ENCODE results near the gene PMEPA1.

Gene PMEPA1

DNA sequence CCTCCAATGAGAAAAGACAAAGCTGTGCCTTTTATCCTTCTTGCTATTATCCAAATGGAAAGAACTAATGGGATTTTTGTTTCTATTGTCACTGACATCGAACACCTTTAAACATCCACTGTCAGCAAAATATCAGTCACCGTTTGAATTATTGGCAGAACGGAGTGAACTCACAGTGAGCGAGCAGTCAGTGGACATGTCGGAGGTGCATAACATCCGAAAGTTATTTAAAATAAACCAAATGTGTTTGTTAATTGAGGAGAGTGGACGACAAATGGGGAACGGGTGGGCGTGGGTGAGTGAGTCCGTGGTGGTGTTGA is 38.8 kb downstream of the PMEPA1 start:
- DNase-seq (ENCODE audit: low read depth), result no peak
- H3K4me3 ChIP-seq (ENCODE audit: control insufficient read depth, low read depth, low read length), result no peak overlapping the region
- no peak for TF ChIP-seq CTCF (conservative IDR thresholded peaks at IDR 0.05; ENCODE audit: control insufficient read depth, insufficient read depth, low read depth, low read length)

DNA sequence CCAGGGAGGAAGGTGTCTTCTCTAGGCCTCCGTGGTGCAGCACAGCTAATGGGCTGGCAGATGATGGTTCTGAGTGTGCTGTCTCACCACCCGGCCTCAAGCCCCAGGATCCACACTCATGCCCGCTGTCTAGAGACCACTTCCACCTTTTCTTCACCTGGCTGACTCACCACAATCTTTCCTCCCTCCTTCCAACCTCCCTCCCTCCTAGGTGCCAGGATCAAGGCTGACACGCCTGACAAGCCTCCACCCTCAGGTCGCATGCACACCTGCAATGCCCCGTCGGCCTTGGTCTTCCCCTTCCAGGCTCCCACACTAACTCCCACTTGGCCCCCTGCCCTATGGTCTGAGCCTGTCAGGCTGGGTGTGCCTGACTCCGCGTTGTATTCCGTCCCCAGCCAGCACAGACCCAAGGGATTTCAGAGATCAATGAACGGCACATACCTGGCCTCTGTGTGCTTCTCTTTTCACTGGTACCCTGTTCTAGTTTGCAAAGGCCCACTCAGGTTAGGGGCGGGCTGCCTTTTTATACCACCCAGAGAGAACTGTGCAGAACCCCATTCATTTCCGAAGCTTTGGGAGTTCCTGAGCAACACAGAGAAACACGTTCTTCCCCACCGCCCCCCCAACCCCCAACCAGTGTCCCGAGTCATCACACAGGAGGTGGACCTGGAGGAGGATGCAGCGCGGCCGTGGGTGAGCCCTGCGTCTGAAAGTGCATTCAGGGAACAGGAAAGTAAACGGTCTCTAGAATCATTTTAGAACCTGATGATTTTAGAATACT is 39.3 kb downstream of the PMEPA1 start:
- no peak for DNase-seq (ENCODE audit: low read depth)
- no peak for TF ChIP-seq CTCF (conservative IDR thresholded peaks at IDR 0.05; ENCODE audit: control insufficient read depth, insufficient read depth, low read depth, low read length)
- no peak overlapping the region for H3K4me3 ChIP-seq (ENCODE audit: control insufficient read depth, low read depth, low read length)

DNA sequence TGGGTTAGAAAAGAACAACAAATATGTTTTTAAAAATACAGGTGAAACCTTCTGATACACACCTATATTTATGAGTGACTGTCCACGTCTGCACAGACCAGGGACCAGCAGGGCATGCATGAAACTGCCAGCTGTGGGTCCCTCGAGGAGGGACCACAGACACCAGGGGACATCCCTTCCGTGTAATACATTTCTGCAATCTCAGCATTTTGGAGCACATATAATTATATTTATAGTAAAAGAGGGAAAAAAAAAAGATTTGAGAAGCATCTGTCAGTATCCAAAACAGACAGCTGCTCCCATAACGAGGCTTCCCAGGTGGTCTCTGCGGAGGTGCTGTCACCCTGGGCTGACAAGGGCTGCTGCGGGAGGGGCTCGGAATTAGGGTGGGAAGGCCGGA is 40.2 kb downstream of the PMEPA1 start:
- no peak overlapping the region for H3K4me3 ChIP-seq (ENCODE audit: control insufficient read depth, low read depth, low read length)
- no peak for TF ChIP-seq CTCF (conservative IDR thresholded peaks at IDR 0.05; ENCODE audit: control insufficient read depth, insufficient read depth, low read depth, low read length)
- DNase-seq (ENCODE audit: low read depth), result no peak

DNA sequence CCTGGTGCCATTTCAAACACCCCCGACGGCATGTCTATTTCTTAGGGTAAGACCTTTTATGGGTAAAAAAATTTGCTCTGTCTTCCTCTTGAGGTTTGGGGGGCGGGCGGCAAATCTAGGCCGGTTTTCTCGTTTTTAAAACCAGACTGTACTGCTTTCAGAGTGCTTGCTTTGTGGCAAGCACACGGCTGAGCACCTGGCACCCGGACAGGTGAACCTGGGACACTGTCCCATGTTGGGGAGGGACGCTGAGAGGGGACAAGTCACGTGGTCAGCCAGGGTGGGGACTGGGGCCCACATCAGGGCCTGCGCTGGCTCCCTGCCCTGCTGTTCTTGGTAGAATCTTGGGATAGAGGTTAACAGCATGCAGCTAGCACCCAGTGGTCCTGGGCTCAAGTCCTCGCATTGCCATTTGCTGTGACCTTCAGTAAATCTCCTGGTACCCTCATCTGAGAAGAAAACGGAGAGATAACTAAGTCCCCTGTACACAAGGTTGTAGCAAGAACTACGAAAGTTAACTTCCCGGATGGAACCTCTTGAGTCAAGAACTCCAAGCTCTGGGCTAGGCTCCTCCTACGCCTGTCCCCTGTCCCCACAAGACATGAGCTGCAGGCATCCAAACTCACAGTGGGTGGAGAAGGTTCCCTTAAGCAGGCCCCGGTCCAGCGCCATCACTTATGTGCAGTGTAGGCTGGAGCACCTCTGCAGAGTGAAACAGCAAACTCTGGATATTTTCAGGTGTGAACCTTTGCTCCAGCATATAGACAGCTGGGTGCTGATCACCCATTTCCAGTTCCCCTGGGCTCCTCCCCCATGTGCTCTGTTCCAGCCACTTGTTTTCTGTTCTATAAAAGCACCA is 41.7 kb downstream of the PMEPA1 start:
- no peak for DNase-seq (ENCODE audit: low read depth)
- H3K4me3 ChIP-seq (ENCODE audit: control insufficient read depth, low read depth, low read length), result no peak overlapping the region
- no peak for TF ChIP-seq CTCF (conservative IDR thresholded peaks at IDR 0.05; ENCODE audit: control insufficient read depth, insufficient read depth, low read depth, low read length)

- no peak overlapping the region for H3K4me3 ChIP-seq (ENCODE audit: control insufficient read depth, low read depth, low read length)
- DNase-seq (ENCODE audit: low read depth), result no peak
- TF ChIP-seq CTCF (conservative IDR thresholded peaks at IDR 0.05; ENCODE audit: control insufficient read depth, insufficient read depth, low read depth, low read length), result no peak
Observed at GRCh38 chr20:57667388-57667787, 42.4 kb downstream of the PMEPA1 start.

GRCh38 chr20:57666834-57667157 is 43.0 kb downstream of the PMEPA1 start:
- DNase-seq (ENCODE audit: low read depth), result no peak
- H3K4me3 ChIP-seq (ENCODE audit: control insufficient read depth, low read depth, low read length), result no peak overlapping the region
- TF ChIP-seq CTCF (conservative IDR thresholded peaks at IDR 0.05; ENCODE audit: control insufficient read depth, insufficient read depth, low read depth, low read length), result no peak
